Stimulated activated naive CD8-positive, alpha-beta T cell treated with anti-CD3 and anti-CD28 coated beads, Interleukin-15, amount 100 ng/mL, for 72 hours (primary cell): ENCODE results near the gene GATA3.

Source experiments
- ATAC-seq: fragments of 150-1000 bp; cut with Tn5 transposase; 2 replicates; pipeline ENCODE4 v1.10.0; 2021; ENCODE audit warnings: mild to moderate bottlenecking, moderate library complexity
- DNase-seq, 2 donors: peaks; one replicate each; pipeline ENCODE4 v3.0.0; 2021 to 2022
- H3K27ac Mint-ChIP-seq, 2 donors: one replicate each; pipeline ENCODE4 v1.8.0; 2022; ENCODE audit warnings: mild to moderate bottlenecking in 2 of 2, mixed read lengths in 2 of 2, moderate library complexity in 2 of 2
- H3K27me3 Mint-ChIP-seq: one replicate; pipeline ENCODE4 v1.8.0; 2022; ENCODE audit warnings: mixed read lengths
- H3K4me1 Mint-ChIP-seq: one replicate; pipeline ENCODE4 v1.8.0; 2022; ENCODE audit warnings: mild to moderate bottlenecking, mixed read lengths
- H3K4me3 Mint-ChIP-seq, 2 donors: one replicate each; pipeline ENCODE4 v1.8.0; 2022; ENCODE audit warnings: mild to moderate bottlenecking in 2 of 2, mixed read lengths in 2 of 2, moderate library complexity in 1 of 2
- H3K9me3 Mint-ChIP-seq, 2 donors: one replicate each; pipeline ENCODE4 v1.8.0; 2022; ENCODE audit warnings: mixed read lengths in 2 of 2

The GATA3 gene

DNA sequence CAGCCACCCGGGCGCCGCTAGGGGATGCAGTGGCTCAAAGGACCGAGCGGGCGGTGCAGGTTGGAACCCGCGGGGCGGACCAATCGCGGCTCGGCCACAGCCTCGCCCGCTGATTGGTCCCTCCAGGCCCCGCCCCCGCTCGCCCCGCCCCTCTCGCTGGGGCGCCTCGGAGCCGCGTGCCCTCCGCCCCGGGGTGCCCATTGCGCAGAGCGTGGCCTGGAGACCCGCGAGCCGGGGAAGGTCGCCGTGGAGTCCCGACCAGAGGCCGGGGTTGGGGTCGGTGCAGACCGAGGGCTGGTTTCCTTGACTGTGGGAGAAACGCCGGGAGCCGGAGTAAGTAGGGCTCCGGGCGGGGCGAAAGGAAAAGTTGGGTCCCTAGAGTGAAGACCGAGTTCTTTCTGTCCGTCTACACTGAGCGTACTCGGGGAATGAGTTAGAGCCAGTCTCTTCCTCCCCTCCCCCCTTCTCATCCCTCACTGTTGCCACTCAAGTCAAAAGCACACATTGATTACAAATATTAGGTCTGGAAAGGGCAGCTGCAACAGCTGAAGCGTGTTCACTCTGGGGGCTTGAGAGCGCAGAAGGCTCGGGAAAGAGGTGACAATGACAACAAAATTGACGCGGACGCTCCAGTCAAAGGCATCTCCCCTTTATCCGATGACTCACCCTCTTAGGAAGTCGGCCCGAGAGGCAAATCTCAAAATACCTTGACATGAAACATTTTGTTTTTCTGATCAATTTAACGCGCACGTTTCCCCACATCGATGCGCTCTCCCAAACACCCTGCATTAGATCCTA lies 843 bp upstream of the GATA3 start:
- H3K9me3 Mint-ChIP-seq = no peaks in the 10 kb centered on the region
- ATAC-seq (peak; percentile 60), DNase-seq (peak; percentile 92 to 93)
- peak overlapping the region; percentile 82 to 84 for H3K27ac Mint-ChIP-seq
- H3K4me1 Mint-ChIP-seq = peaks cover 60% of the 10 kb centered on the region
- peaks cover 42% of the 10 kb centered on the region for H3K27me3 Mint-ChIP-seq
- peak overlapping the region; percentile 90 to 96 for H3K4me3 Mint-ChIP-seq

DNA sequence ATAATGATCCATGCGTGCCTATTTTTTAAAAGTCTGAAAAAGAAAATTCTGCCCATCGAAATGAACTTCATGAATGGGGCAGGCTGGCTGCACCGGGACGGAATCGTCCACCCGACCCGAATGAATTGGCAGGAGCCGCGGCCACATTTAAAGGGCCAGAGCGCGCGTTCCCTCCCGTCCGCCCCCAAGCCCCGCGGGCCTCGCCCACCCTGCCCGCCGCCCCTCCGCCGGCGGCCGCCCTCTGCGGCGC lies 319 bp upstream of the GATA3 start:
- Mint-ChIP-seq H3K9me3 (no peaks in the 10 kb centered on the region), H3K4me3 (peak overlapping the region; percentile 90 to 96), H3K27me3 (peaks cover 37% of the 10 kb centered on the region), H3K4me1 (peaks cover 60% of the 10 kb centered on the region), H3K27ac (peak overlapping the region in 1 of 2 donors; percentile 82)
- DNase-seq = no peak
- ATAC-seq = no peak

DNA sequence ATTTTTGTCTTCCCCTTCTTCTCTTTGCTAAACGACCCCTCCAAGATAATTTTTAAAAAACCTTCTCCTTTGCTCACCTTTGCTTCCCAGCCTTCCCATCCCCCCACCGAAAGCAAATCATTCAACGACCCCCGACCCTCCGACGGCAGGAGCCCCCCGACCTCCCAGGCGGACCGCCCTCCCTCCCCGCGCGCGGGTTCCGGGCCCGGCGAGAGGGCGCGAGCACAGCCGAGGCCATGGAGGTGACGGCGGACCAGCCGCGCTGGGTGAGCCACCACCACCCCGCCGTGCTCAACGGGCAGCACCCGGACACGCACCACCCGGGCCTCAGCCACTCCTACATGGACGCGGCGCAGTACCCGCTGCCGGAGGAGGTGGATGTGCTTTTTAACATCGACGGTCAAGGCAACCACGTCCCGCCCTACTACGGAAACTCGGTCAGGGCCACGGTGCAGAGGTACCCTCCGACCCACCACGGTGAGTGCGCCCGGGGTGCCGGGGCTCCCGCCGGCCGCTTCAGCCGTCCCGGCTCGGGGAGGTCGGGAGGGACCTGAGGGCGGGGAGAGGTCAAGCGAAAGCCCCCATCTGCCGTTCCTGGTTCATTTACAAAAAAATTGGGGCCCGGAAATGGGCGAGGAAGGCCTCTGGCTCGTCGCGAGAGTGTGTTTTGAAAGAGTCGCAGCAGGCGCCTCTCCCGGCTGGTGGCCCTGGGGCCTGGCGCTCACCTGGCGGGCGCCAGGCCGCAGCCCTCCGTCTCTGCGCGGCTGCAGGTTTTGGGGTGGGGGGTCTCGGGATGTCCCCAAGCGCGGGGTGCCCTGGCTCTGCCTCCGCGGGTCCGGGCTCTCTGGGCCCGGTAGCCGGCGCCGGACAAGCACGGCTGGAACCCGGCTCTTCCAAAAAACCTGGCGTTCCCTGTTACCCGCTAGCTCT lies 1.2 kb downstream of the GATA3 start:
- no peaks in the 10 kb centered on the region for H3K9me3 Mint-ChIP-seq
- H3K27ac Mint-ChIP-seq = peak overlapping the region; percentile 83 to 87
- DNase-seq (peak; percentile 57), ATAC-seq (peak; percentile 10)
- peak overlapping the region; percentile 76 to 89 for H3K4me3 Mint-ChIP-seq
- H3K4me1 Mint-ChIP-seq = peaks cover 64% of the 10 kb centered on the region
- peaks cover 24% of the 10 kb centered on the region for H3K27me3 Mint-ChIP-seq

DNA sequence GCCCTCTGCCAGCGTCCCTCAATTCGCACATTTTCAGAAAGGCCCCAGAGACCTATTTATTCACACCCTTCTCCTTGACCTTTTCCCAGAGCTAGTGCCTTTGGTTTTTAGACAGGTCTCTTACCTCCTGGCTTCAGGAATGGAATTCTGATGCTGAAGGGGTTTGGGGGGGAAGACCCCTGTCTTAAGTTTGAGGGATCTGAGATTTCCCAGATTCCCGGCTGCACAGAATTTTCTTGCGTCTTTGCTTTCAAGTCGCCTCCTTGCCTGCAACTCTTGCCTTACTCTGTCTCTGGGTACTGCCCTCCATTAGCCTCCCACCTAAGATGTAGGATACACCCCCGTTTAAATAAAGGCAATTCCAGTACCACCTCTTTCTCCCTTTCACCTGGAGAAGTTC lies 1.9 kb downstream of the GATA3 start:
- DNase-seq (no peak), ATAC-seq (no peak)
- Mint-ChIP-seq H3K4me1 (peaks cover 69% of the 10 kb centered on the region), H3K27ac (peak overlapping the region; percentile 83 to 97), H3K9me3 (no peaks in the 10 kb centered on the region), H3K4me3 (peak overlapping the region; percentile 76 to 89), H3K27me3 (peaks cover 21% of the 10 kb centered on the region)

DNA sequence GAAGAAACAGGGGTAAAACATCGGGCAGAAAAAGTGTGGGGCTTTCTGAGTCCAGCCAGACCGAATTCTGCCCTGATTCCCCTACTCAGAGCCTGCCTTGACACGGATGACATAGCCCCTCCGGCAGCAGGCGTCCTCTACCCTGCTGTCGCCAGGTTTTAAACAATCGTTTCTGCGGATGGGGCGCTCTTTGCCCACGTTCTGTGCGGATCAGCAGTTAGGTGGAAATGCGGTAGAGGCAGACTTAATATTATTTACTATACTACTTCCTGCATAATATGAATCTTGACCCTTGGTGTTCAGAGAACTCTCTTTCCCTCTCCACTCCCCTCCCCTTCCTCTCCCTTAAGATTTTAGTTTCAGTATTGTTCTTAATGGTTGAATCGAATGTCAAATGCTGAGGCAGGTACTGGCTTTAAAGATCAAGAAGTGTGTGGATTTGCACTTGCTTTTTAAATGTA lies 2.4 kb downstream of the GATA3 start:
- H3K4me1 Mint-ChIP-seq = peaks cover 72% of the 10 kb centered on the region
- peak overlapping the region; percentile 83 to 97 for H3K27ac Mint-ChIP-seq
- no peaks in the 10 kb centered on the region for H3K9me3 Mint-ChIP-seq
- peaks cover 16% of the 10 kb centered on the region for H3K27me3 Mint-ChIP-seq
- H3K4me3 Mint-ChIP-seq = peak overlapping the region; percentile 76 to 89
- peak; percentile 70 to 80 for DNase-seq
- peak; percentile 44 for ATAC-seq

DNA sequence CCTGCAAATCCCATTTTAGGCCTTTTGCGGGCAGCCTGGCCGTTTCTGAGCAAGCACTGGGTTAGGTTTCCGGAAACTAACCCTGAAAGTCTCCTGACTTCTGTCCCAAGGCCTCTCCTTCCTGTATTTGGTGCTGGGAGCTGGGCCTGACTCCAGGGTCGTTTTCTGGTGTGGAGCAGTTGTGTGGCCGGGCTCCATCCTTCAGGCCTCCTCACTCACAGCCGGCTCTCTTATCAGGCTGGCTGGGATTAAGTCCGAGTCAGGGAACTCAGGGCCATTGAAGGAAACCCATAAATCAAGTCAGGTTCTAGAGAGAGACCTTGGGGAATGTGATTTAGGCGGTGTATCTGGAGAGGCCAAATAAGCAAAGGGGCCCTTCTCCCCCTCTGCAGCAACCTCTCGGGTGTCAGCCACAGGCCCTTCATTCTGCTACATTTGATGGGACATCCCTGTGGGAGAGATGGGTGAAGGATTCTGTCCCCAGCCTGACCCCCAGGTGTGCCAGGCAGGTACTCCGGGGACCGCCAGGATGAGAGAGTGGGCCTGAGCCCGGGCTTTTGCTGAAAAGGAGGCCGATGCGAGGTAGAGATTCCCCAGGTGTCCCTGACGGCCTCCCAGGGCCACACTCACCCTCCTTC lies 3.3 kb downstream of the GATA3 start:
- Mint-ChIP-seq H3K9me3 (no peaks in the 10 kb centered on the region), H3K27ac (peak overlapping the region in 1 of 2 donors; percentile 76), H3K4me1 (peaks cover 72% of the 10 kb centered on the region), H3K4me3 (peak overlapping the region; percentile 76 to 89), H3K27me3 (peaks cover 7% of the 10 kb centered on the region)
- peak in 1 of 2 donors; percentile 7 for DNase-seq
- ATAC-seq = no peak

DNA sequence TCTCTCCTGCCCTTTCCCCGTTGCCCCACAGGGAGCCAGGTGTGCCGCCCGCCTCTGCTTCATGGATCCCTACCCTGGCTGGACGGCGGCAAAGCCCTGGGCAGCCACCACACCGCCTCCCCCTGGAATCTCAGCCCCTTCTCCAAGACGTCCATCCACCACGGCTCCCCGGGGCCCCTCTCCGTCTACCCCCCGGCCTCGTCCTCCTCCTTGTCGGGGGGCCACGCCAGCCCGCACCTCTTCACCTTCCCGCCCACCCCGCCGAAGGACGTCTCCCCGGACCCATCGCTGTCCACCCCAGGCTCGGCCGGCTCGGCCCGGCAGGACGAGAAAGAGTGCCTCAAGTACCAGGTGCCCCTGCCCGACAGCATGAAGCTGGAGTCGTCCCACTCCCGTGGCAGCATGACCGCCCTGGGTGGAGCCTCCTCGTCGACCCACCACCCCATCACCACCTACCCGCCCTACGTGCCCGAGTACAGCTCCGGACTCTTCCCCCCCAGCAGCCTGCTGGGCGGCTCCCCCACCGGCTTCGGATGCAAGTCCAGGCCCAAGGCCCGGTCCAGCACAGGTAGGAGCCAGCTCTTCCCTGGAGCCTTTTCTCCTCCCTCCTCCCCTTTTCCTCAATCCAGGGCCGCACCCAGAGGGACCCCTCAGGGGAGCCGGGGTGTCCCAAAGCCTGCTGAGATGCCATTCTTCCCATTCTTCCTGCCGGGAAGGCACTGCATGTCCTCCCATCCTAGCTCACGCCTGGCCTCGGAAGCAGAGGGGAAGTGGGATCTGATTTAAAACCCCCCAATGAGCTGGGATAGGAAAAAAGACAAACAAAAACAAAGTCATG lies 4.0 kb downstream of the GATA3 start:
- peak overlapping the region in 1 of 2 donors; percentile 30 for H3K27ac Mint-ChIP-seq
- H3K4me1 Mint-ChIP-seq = peaks cover 72% of the 10 kb centered on the region
- H3K4me3 Mint-ChIP-seq = peak overlapping the region in 1 of 2 donors; percentile 76
- peak in 1 of 2 donors; percentile 13 for DNase-seq
- no peaks in the 10 kb centered on the region for H3K27me3 Mint-ChIP-seq
- H3K9me3 Mint-ChIP-seq = no peaks in the 10 kb centered on the region
- ATAC-seq = no peak

DNA sequence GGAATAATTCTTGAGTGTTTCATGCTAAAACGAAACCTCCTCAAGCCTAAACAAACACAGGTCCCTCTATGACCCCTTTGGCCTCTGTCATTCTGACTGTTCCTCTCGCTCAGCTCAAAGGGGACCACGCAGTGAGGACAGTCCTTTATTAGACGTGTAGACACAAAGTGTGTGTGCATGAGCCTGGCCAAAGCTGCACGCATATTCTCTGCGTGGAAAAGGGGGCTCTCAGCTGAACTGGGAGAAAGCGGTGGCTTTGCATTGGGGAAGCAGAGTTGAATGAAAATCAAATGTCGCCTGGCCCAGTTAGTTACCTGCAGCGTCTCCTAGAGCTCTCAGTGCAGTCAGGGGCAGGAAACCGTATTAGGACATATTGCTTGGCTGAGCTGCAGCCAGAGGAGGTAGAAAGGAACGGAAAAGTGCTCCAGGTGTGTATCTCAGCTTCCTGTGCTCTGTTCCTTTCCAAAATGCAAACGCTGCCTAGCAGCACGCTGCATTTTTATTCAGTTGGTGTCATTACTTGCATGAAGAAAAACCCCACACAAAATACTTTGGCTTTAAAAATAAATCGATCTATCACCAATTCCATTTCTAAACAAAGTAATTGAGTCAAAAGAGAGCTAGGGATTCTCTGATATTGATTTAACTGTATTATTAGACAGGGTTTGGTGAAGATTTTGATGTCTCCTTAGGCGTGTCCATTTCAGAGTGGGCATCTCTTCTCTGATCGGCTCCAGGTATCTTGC lies 4.9 kb downstream of the GATA3 start:
- Mint-ChIP-seq H3K4me3 (peak overlapping the region; percentile 63 to 76), H3K9me3 (no peaks in the 10 kb centered on the region), H3K27ac (no peak overlapping the region), H3K27me3 (no peaks in the 10 kb centered on the region), H3K4me1 (peaks cover 73% of the 10 kb centered on the region)
- DNase-seq (peak in 1 of 2 donors; percentile 4), ATAC-seq (no peak)

DNA sequence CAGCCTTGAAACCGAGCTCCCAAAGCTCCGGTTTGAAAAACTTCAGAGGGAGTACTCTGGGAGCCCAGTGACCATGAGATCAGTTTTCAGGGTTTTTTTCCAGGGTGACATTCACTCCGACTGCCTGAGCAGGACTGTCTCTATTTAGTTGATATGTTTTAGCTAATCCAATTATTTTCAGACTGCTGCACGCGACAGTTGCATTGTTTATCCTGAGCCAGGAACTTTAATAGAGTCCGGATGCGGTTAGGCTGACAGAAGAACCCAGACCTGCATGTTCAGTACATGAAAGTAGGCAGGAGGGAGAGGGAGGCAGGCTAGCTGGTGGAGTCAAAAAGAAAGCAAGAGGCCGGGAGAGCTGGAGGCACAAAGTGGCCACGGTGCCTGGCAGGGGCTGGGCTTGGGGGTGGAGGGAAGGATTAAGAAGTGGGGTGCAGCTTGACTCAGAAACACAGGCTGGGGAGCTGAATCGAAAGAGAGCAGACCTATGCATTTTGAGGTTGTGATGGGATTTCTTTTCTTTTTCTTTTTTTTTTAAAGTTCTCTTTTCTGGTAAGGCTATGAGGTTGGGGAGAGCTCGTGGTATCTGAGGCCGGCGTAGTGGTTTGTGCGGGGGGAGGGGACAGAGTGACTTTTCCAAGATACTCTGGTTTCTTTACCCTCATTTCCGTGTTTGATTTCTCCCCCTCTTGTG lies 5.7 kb downstream of the GATA3 start:
- DNase-seq (peak; percentile 53 to 76), ATAC-seq (peak; percentile 47)
- Mint-ChIP-seq H3K27ac (peak overlapping the region; percentile 80 to 88), H3K9me3 (no peaks in the 10 kb centered on the region), H3K4me1 (peaks cover 81% of the 10 kb centered on the region), H3K4me3 (peak overlapping the region; percentile 63 to 76), H3K27me3 (no peaks in the 10 kb centered on the region)

DNA sequence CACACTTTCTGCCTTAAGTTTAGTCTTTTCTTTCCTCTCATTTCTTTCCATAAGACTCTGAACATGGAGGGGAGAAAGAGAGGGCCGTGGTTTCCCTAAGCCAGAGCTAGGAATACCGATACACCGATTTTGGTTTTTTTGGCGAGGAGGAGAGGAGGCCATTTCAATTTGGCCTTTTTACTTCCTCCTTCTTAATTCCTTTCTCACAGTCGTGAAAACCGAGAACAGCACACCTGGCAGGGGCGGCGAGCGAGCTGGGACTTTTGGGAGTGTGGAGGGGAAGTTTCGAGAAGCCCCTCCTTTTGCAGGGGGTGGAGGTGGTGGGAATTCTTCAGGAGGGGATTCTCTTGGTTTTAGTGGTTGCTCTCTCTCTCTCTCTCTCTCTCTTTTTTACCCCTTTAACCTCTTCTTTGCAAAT lies 6.2 kb downstream of the GATA3 start:
- no peak for ATAC-seq
- no peaks in the 10 kb centered on the region for H3K27me3 Mint-ChIP-seq
- H3K9me3 Mint-ChIP-seq = no peaks in the 10 kb centered on the region
- peak overlapping the region; percentile 63 to 76 for H3K4me3 Mint-ChIP-seq
- DNase-seq = peak in 1 of 2 donors; percentile 9
- peak overlapping the region; percentile 59 to 80 for H3K27ac Mint-ChIP-seq
- H3K4me1 Mint-ChIP-seq = peaks cover 87% of the 10 kb centered on the region

DNA sequence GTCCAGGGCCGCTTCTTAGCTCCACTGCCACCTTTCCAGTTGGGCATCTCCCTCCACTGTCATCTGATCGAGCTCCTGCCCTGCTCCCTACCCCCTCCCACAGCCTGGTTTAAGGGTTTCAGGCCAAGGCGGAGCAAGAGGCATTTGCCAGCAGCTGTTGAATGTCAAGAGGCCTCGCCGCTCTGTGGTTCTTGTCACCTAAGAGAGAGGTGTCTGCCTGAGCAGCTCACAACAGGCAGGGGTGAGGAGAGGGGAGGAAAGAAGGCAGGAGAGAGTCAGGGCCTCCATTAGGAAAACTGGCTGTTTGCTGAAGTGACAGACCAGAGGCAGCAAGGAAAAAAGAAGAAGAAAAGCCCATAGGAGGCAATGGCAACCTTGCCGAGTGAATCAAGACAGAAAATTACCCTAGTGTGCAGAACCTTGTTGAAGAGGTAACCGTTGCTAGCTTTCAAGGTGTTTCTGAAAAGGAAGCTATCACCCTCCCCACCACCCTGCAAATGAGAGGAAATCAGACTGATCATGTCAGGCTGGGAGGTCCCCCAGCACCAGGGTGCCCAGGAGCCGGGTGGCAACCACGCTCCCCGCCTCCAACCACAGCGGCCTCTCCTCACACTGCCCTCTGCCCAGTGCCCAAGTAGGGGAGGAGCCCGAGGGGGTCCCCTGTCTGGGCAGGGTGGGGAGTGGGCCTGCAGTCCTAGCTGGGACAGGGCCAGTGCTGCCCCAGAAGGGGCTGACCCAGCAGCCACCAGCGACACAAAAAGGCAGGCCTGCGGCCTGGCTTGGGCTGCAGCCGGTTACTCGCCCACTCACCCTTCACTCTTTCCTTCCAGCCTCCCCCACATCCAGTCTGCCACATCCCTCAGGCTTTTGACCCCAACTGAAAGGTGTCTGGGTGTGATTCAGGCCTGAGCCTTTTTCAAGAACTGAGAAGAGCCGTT lies 7.1 kb downstream of the GATA3 start:
- Mint-ChIP-seq H3K4me3 (peak overlapping the region; percentile 68 to 76), H3K9me3 (no peaks in the 10 kb centered on the region), H3K4me1 (peaks cover 95% of the 10 kb centered on the region), H3K27me3 (no peaks in the 10 kb centered on the region), H3K27ac (peak overlapping the region; percentile 59 to 90)
- peak; percentile 72 for ATAC-seq
- peak; percentile 62 to 72 for DNase-seq

DNA sequence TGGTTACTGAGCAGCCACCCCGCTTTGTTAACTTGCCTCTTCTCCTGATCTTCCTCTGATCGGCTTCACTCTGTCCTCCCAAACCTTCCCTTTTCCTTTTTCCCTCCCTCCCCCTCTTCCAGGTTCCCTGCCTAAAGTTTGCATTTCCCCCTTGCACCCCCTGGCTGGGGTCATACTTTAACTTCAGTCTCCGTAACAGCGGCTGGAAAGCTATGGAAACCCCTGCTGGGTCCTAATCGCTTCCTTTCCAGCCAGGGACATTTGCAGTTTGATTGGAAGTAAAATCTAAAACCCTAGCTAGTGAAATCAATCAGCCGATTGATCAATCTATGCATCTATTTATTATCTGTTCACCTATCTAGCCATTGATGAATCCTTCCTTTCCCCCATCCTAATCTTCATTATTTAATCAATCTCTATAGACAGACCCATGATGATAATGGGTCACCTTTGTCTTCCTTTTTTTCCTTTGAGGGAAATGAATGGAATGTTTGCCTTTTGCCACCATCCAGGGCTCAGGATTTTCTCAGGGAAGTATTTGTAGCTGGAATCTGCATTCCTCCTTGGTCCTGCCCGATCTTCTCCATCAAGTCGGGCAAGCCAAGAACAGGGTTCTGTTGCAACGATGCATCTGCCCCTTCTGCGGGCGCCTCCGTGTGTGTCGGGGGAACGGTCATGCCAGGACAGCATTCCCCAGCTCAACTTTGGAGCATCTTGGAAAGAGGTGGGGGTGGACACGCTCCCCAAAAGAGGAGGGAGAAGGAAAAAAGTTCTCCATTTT lies 8.8 kb downstream of the GATA3 start:
- no peaks in the 10 kb centered on the region for H3K9me3 Mint-ChIP-seq
- DNase-seq (no peak), ATAC-seq (no peak)
- peaks cover 98% of the 10 kb centered on the region for H3K4me1 Mint-ChIP-seq
- H3K4me3 Mint-ChIP-seq = peak overlapping the region; percentile 5 to 68
- H3K27me3 Mint-ChIP-seq = no peaks in the 10 kb centered on the region
- H3K27ac Mint-ChIP-seq = peak overlapping the region in 1 of 2 donors; percentile 78
